Parathyroid adenoma (tissue), 2 donors: Measurements from ENCODE around the gene ADARB2.

Experiments
- H2AFZ ChIP-seq: fragments of 300-600 bp; sonication (generic); one replicate; pipeline ENCODE4 v1.7.0; 2017; ENCODE audit warnings: antibody characterized with exemption, mild to moderate bottlenecking
- H3K27ac ChIP-seq: fragments of 300-600 bp; sonication (generic); one replicate; pipeline ENCODE4 v1.7.0; 2017
- H3K27me3 ChIP-seq: fragments of 300-600 bp; sonication (generic); one replicate; pipeline ENCODE4 v1.7.0; 2017; ENCODE audit warnings: low read length; ENCODE audit not compliant: control insufficient read depth, insufficient read depth
- H3K36me3 ChIP-seq: fragments of 300-600 bp; sonication (generic); one replicate; pipeline ENCODE4 v1.7.0; 2017; ENCODE audit warnings: low read length; ENCODE audit not compliant: control insufficient read depth, insufficient read depth
- H3K4me1 ChIP-seq: fragments of 300-600 bp; sonication (generic); one replicate; pipeline ENCODE4 v1.7.0; 2017; ENCODE audit warnings: control low read depth
- H3K4me2 ChIP-seq: fragments of 300-600 bp; sonication (generic); one replicate; pipeline ENCODE4 v1.7.0; 2017; ENCODE audit warnings: low read length
- H3K4me3 ChIP-seq: fragments of 300-600 bp; sonication (generic); one replicate; pipeline ENCODE4 v1.7.0; 2017; ENCODE audit warnings: low read depth, low read length
- H3K79me2 ChIP-seq: fragments of 300-600 bp; sonication (generic); one replicate; pipeline ENCODE4 v1.7.0; 2017; ENCODE audit warnings: control low read depth
- H3K9ac ChIP-seq: fragments of 300-600 bp; sonication (generic); one replicate; pipeline ENCODE4 v1.7.0; 2017; ENCODE audit warnings: mild to moderate bottlenecking
- H3K9me3 ChIP-seq: fragments of 300-600 bp; sonication (generic); one replicate; pipeline ENCODE4 v1.7.0; 2017; ENCODE audit warnings: low read length; ENCODE audit not compliant: control insufficient read depth
- CTCF ChIP-seq: fragments of 300-600 bp; sonication (generic); IDR thresholded peaks from one replicate; pipeline ENCODE4 v1.7.0; 2017; ENCODE audit warnings: antibody characterized with exemption, mild to moderate bottlenecking
- donor health status: primary hyperparathyroidism.

ADARB2 gene

DNA sequence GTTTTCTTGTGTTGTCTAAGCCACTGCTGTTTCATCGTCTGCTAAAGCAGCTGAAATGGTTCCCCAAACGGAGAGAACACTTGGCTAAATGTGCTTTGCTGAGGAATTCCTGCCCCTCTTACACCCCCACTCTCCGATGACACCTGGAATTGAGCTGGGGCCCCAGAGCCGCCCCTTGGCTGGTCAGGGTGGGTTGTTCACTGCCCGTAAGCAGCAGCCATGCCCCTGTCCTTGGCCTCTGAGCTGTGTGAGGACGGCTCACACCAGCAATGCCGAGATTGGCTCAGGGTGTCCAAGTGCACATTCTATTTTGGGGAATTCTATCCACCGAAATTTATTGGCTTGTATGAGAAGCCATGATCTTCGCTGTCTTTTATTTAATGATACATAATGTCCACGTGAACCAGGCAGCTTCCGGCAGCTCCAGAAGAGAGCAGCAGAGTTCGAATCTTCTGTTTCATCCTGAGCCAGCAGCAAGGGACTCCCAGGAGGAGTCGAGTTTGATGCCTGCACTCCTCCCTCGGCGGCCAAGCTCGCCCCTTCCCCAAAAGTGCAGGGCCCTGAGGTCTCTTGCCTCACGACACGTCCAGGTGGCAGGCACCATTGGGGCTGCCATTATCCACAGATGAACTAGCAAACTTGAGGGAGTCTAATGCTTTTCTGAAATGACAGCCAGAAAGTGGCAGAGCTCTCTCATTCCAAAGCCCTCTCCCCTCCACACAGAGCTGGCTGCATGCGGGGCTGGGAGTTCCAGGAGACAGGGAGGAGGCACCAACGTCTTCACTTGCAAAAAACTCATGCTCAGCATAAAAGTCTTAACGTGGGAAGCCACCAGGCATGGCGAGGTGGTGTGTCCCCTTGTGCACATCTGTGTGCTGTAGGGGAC, 567.1 kb downstream of the ADARB2 start:
- no peaks in the 10 kb centered on the region for H3K9me3 ChIP-seq

DNA sequence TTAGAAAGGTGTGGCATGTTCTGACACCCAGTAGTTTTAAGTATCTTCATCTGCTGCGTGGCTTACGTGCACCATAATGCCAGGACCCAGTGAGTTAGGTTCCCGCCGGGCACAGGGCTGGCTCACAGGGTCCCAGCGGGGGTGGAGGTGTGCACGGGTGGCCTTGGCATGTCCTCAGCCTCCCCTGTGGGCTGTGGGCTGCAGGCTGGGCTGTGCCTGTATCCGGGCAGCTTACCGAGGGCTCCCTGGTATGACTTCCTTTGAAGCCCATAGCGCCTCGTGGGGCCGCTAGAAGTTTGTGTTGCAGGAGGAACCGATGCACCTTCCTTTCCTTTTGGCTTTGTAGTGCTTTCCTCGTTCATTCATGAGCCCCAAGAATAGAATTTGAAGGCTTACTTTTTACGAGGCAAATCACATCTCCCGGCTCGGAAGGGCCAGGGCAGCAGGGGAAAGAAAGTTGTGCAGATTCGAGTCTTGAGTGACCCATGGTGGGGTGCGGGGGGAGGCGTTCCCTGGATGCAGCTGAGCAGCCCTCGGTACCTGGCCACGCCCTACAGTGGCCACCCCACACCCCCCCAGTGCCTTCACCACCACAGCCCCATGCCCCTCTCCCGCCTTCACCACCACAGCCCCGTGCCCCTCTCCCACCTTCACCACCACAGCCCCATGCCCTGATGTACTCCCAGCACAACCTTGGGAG, 568.0 kb downstream of the ADARB2 start:
- no peak for TF ChIP-seq CTCF
- H3K27me3 ChIP-seq: no peaks in the 10 kb centered on the region
- H3K36me3 ChIP-seq: no peaks in the 10 kb centered on the region
- H3K9ac ChIP-seq: no peak overlapping the region
- no peak overlapping the region for H2AFZ ChIP-seq
- no peak overlapping the region for H3K27ac ChIP-seq
- no peaks in the 10 kb centered on the region for H3K9me3 ChIP-seq
- no peak overlapping the region for H3K4me3 ChIP-seq
- no peak overlapping the region for H3K4me2 ChIP-seq
- no peaks in the 10 kb centered on the region for H3K4me1 ChIP-seq
- no peaks in the 10 kb centered on the region for H3K79me2 ChIP-seq

More for the DNA sequence above, 567.1 kb downstream of the ADARB2 start:
- H3K27ac ChIP-seq: no peak overlapping the region
- no peak overlapping the region for H3K4me3 ChIP-seq
- no peaks in the 10 kb centered on the region for H3K4me1 ChIP-seq
- H3K79me2 ChIP-seq: no peaks in the 10 kb centered on the region
- TF ChIP-seq CTCF: no peak
- H3K9ac ChIP-seq: no peak overlapping the region
- H2AFZ ChIP-seq: no peak overlapping the region
- no peaks in the 10 kb centered on the region for H3K36me3 ChIP-seq
- no peak overlapping the region for H3K4me2 ChIP-seq
- H3K27me3 ChIP-seq: no peaks in the 10 kb centered on the region

DNA sequence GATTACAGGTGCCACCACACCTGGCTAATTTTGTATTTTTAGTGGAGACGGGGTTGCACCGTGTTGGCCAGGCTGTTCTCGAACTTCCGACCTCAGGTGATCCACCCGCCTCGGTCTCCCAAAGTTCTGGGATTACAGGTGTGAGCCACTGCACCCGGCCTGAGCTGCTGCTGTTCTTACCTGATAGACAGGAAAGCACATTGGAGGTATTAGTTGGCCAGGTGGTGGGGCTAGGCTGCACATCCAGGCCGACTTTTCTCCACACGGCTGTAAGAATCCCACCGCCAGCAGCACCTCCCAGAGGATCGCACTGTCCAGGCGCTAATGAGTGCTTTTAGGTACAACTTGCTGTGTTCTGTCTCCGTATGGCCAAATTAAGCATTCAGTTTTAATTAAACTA, 568.6 kb downstream of the ADARB2 start:
- no peak overlapping the region for H3K27ac ChIP-seq
- no peaks in the 10 kb centered on the region for H3K4me1 ChIP-seq
- no peaks in the 10 kb centered on the region for H3K79me2 ChIP-seq
- H3K9me3 ChIP-seq: no peaks in the 10 kb centered on the region
- H3K4me2 ChIP-seq: no peak overlapping the region
- H3K9ac ChIP-seq: no peak overlapping the region
- H3K36me3 ChIP-seq: no peaks in the 10 kb centered on the region
- H2AFZ ChIP-seq: no peak overlapping the region
- TF ChIP-seq CTCF: no peak
- no peak overlapping the region for H3K4me3 ChIP-seq
- no peaks in the 10 kb centered on the region for H3K27me3 ChIP-seq

GRCh38 chr10:1166828-1167275, 570.5 kb downstream of the ADARB2 start:
- TF ChIP-seq CTCF: no peak
- H3K36me3 ChIP-seq: no peaks in the 10 kb centered on the region
- no peak overlapping the region for H3K4me2 ChIP-seq
- no peaks in the 10 kb centered on the region for H3K27me3 ChIP-seq
- no peak overlapping the region for H3K9ac ChIP-seq
- H3K79me2 ChIP-seq: no peaks in the 10 kb centered on the region
- H3K9me3 ChIP-seq: no peaks in the 10 kb centered on the region
- no peak overlapping the region for H3K27ac ChIP-seq
- no peak overlapping the region for H2AFZ ChIP-seq
- no peaks in the 10 kb centered on the region for H3K4me1 ChIP-seq
- no peak overlapping the region for H3K4me3 ChIP-seq
